CD14-positive monocyte (primary cell): ENCODE measurements around the gene TMEM95. TPM values are rescaled to one million over a fixed set of nuclear protein-coding genes. Genes with fewer than 3 reads are reported as not detected.

ENCODE experiments used
- DNase-seq, 3 donors: peaks; one replicate each; pipeline ENCODE4 v3.0.0-alpha.2; 2011 to 2022
- H2AFZ ChIP-seq: 2 replicates; pipeline ENCODE4 v1.6.0; 2012; ENCODE audit warnings: mild to moderate bottlenecking, low read depth, low read length, inconsistent platforms; ENCODE audit not compliant: insufficient read depth, poor library complexity, severe bottlenecking
- H3K27ac ChIP-seq, 2 donors: 1 replicate in 1 of 2; 2 replicates in 1 of 2; pipeline ENCODE4 v1.5.1; 2012 to 2013; ENCODE audit warnings: low read length in 2 of 2, control low read depth in 1 of 2, inconsistent platforms in 1 of 2, low read depth in 1 of 2, mild to moderate bottlenecking in 1 of 2
- H3K27me3 ChIP-seq, 2 donors: one replicate each; pipeline versions ENCODE4 v1.6.0 to v1.6.1; 2011 to 2013; ENCODE audit warnings: low read length in 2 of 2; ENCODE audit not compliant: control insufficient read depth in 2 of 2, insufficient read depth in 2 of 2
- H3K36me3 ChIP-seq, 2 donors: replicated peaks in 1 of 2; 1 replicate in 1 of 2; 2 replicates in 1 of 2; pipeline versions ENCODE4 v1.5.1 to v1.6.1; 2012 to 2013; ENCODE audit warnings: low read length in 2 of 2, control low read depth in 1 of 2, inconsistent platforms in 1 of 2, mild to moderate bottlenecking in 1 of 2; ENCODE audit not compliant: insufficient read depth in 2 of 2, control insufficient read depth in 1 of 2
- H3K4me1 ChIP-seq, 2 donors: 1 replicate in 1 of 2; 2 replicates in 1 of 2; pipeline versions ENCODE4 v1.5.1 to v1.6.1; 2012 to 2013; ENCODE audit warnings: low read length in 2 of 2, control low read depth in 1 of 2, inconsistent platforms in 1 of 2, mild to moderate bottlenecking in 1 of 2, moderate library complexity in 1 of 2; ENCODE audit not compliant: insufficient read depth in 2 of 2, control insufficient read depth in 1 of 2
- H3K4me2 ChIP-seq: replicated peaks from 2 replicates; pipeline ENCODE3; 2012; ENCODE audit warnings: low read length, moderate library complexity, mild to moderate bottlenecking; ENCODE audit not compliant: poor library complexity, severe bottlenecking; ENCODE audit errors: extremely low read depth
- H3K4me3 ChIP-seq, 3 experiments: fragments of 200-600 bp in 1 of 3; sonication (generic) in 1 of 3; replicated peaks in 1 of 3; 1 replicate in 2 of 3; 2 replicates in 1 of 3; pipeline ENCODE4 v1.5.1; 2011 to 2013; ENCODE audit warnings: low read length in 3 of 3, mild to moderate bottlenecking in 3 of 3, control low read depth in 2 of 3, low read depth in 2 of 3, inconsistent platforms in 1 of 3, moderate library complexity in 1 of 3
- H3K79me2 ChIP-seq: 2 replicates; pipeline ENCODE4 v1.6.0; 2012; ENCODE audit warnings: mild to moderate bottlenecking, control low read depth, inconsistent platforms, low read length, moderate library complexity; ENCODE audit not compliant: insufficient read depth
- H3K9ac ChIP-seq: 2 replicates; pipeline ENCODE4 v1.6.0; 2017; ENCODE audit warnings: low read length, mild to moderate bottlenecking; ENCODE audit not compliant: insufficient read depth, poor library complexity, severe bottlenecking
- H3K9me3 ChIP-seq, 2 donors: replicated peaks in 1 of 2; 1 replicate in 1 of 2; 2 replicates in 1 of 2; pipeline versions ENCODE4 v1.5.1 to v1.6.1; 2012 to 2013; ENCODE audit warnings: low read length in 2 of 2, control low read depth in 1 of 2; ENCODE audit not compliant: control insufficient read depth in 1 of 2, insufficient read depth in 1 of 2
- H4K20me1 ChIP-seq: 2 replicates; pipeline ENCODE4 v1.6.0; 2012; ENCODE audit warnings: mild to moderate bottlenecking, low read length, control low read depth, moderate library complexity; ENCODE audit not compliant: insufficient read depth
- H3K27ac Mint-ChIP-seq, 7 donors: one replicate each; pipeline ENCODE4 v1.8.0; 2020; ENCODE audit warnings: mild to moderate bottlenecking in 7 of 7, mixed read lengths in 7 of 7, moderate library complexity in 6 of 7, inconsistent platforms in 2 of 7
- H3K27me3 Mint-ChIP-seq, 3 donors: one replicate each; pipeline ENCODE4 v1.8.0; 2021 to 2022; ENCODE audit warnings: low read depth in 3 of 3, mild to moderate bottlenecking in 3 of 3, mixed read lengths in 3 of 3, moderate library complexity in 3 of 3, inconsistent platforms in 1 of 3
- H3K36me3 Mint-ChIP-seq, 2 donors: one replicate each; pipeline ENCODE4 v1.8.0; 2020; ENCODE audit warnings: mixed read lengths in 2 of 2, inconsistent platforms in 1 of 2, mild to moderate bottlenecking in 1 of 2
- H3K4me1 Mint-ChIP-seq: one replicate; pipeline ENCODE4 v1.8.0; 2020; ENCODE audit warnings: mild to moderate bottlenecking, mixed read lengths
- H3K4me3 Mint-ChIP-seq, 2 donors: one replicate each; pipeline ENCODE4 v1.8.0; 2020; ENCODE audit warnings: mild to moderate bottlenecking in 2 of 2, mixed read lengths in 2 of 2, moderate library complexity in 1 of 2
- H3K9me3 Mint-ChIP-seq, 7 donors: one replicate each; pipeline ENCODE4 v1.8.0; 2020 to 2022; ENCODE audit warnings: mixed read lengths in 7 of 7, mild to moderate bottlenecking in 6 of 7, moderate library complexity in 6 of 7, inconsistent platforms in 2 of 7
- CTCF ChIP-seq: fragments of 200-600 bp; IDR thresholded peaks from one replicate; pipeline ENCODE4 v1.8.0; 2022; ENCODE audit warnings: antibody characterized with exemption, mild to moderate bottlenecking
- WGBS: methylation state at CpG from one replicate; pipeline ENCODE4 v1.1.5; 2013; ENCODE audit warnings: missing lambda C conversion rate; ENCODE audit not compliant: insufficient coverage; 5-methylcytosine and 5-hydroxymethylcytosine counted together
- intact Hi-C, 2 donors: fragments of 100-400 bp; cut with micrococcal nuclease; formaldehyde crosslinking; loops; one replicate each; pipeline versions ENCODE4 v1.15.0 to v1.15.1; 2023
- polyA plus RNA-seq, 3 donors: library from polyadenylated mRNA; depleted of rRNA in 1 of 3; unstranded in 2 of 3; stranded (reverse) in 1 of 3; fragments of 300-500 nt in 2 of 3; fragments of >200 nt in 1 of 3; fragmentation: Illumina TruSeq in 2 of 3; gene quantifications; 1 replicate in 2 of 3; 2 replicates in 1 of 3; pipeline ENCODE4 v1.2.3, GENCODE V29; 2012 to 2021

The TMEM95 gene
- polyA plus RNA-seq, 3 donors, result not detected

- Histone ChIP-seq H3K36me3 (peaks cover 61 to 66% of the 10 kb centered on the region in 2 donors), H3K4me1 (peaks cover 23 to 28% of the 10 kb centered on the region in 2 donors)
- intact Hi-C loops, result no loop called here
Measured at GRCh38 chr17:7318121-7318860, 36.7 kb upstream of the TMEM95 start.

GRCh38 chr17:7321466-7321865, 33.5 kb upstream of the TMEM95 start:
- no peak overlapping the region for H3K9ac ChIP-seq
- no peaks in the 10 kb centered on the region for H3K9me3 Mint-ChIP-seq
- peaks cover 7% of the 10 kb centered on the region for H4K20me1 ChIP-seq
- peaks cover 2% of the 10 kb centered on the region for H3K4me1 Mint-ChIP-seq
- no peaks in the 10 kb centered on the region for H3K4me1 ChIP-seq
- H3K9me3 ChIP-seq, result no peaks in the 10 kb centered on the region
- H3K4me2 ChIP-seq, result no peak overlapping the region
- no peaks in the 10 kb centered on the region for H3K79me2 ChIP-seq
- H3K27ac ChIP-seq, result no peak overlapping the region
- no peak overlapping the region for H3K4me3 Mint-ChIP-seq
- no peaks in the 10 kb centered on the region for H3K27me3 ChIP-seq
- no peak overlapping the region for H2AFZ ChIP-seq
- peaks cover 76 to 87% of the 10 kb centered on the region in 2 donors for H3K36me3 ChIP-seq
- intact Hi-C loops, result loop anchor here in 1 of 2 donors (10.0 kb wide), 1 partner anchor 253 kb away; the partner anchor contains the start of gene CD68
- DNase-seq, result no peak
- 97% methylated on average over 13 of the region's 15 CpGs for WGBS
- H3K27me3 Mint-ChIP-seq, result no peaks in the 10 kb centered on the region
- peaks cover 58 to 93% of the 10 kb centered on the region in 2 donors for H3K36me3 Mint-ChIP-seq
- peak overlapping the region in 2 of 7 donors; percentile 28 to 72 for H3K27ac Mint-ChIP-seq
- no peak overlapping the region for H3K4me3 ChIP-seq
- no peak for TF ChIP-seq CTCF

More at GRCh38 chr17:7318121-7318860, 36.7 kb upstream of the TMEM95 start:
- no peak for TF ChIP-seq CTCF
- Mint-ChIP-seq H3K36me3 (peaks cover 49 to 77% of the 10 kb centered on the region in 2 donors), H3K4me1 (peaks cover 20% of the 10 kb centered on the region), H3K27ac (peak overlapping the region in 4 of 7 donors; percentile 36 to 83 (median 69)), H3K4me3 (no peak overlapping the region), H3K9me3 (no peaks in the 10 kb centered on the region), H3K27me3 (no peaks in the 10 kb centered on the region)
- WGBS, result 95% methylated on average over 11 of the region's 13 CpGs
- H3K4me3 ChIP-seq, result no peak overlapping the region
- H4K20me1 ChIP-seq, result peaks cover 10% of the 10 kb centered on the region
- no peaks in the 10 kb centered on the region for H3K27me3 ChIP-seq
- H3K79me2 ChIP-seq, result peaks cover 21% of the 10 kb centered on the region
- H3K9me3 ChIP-seq, result no peaks in the 10 kb centered on the region
- no peak overlapping the region for H3K9ac ChIP-seq
- no peak for DNase-seq
- no peak overlapping the region for H3K4me2 ChIP-seq
- no peak overlapping the region for H3K27ac ChIP-seq
- H2AFZ ChIP-seq, result no peak overlapping the region
